HG03095 (cell line): ENCODE results near the gene TOLLIP.
"Not testable (repeated sequence)": the region's sequence is repeated elsewhere in the genome, so short reads cannot be mapped to it uniquely, and the experiment has no call there.

Source experiments
- ATAC-seq: cut with Tn5 transposase; IDR thresholded peaks from one replicate; pipeline ENCODE4 v1.9.1; 2021; ENCODE audit warnings: moderate library complexity; ENCODE audit not compliant: unreplicated experiment

TOLLIP gene

GRCh38 chr11:1309498-1310317 lies at the start of gene TOLLIP:
TSS of gene TOLLIP (minus strand) at chr11:1309632. CDS start at chr11:1309498, 134 bp downstream.
- peak; percentile 56 for ATAC-seq

DNA sequence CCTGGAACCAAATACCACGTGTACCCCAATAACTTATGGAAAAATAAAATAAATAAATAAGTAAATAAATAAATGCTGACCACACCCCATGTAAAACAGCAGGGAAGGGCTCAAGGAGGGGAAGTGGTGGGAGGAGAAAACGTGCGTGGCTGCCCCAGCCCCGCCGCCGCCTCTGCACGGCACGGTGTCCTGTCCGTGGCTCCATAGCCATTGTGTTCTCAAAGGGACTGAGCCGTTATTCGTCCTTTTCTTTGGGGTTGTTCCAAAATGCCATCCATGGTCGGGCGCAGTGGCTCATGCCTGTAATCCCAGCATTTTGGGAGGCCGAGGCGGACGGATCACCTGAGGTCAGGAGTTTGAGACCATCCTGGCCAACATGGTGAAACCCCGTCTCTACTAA lies 49.5 kb upstream of the TOLLIP start:
- ATAC-seq, result not testable (repeated sequence)

DNA sequence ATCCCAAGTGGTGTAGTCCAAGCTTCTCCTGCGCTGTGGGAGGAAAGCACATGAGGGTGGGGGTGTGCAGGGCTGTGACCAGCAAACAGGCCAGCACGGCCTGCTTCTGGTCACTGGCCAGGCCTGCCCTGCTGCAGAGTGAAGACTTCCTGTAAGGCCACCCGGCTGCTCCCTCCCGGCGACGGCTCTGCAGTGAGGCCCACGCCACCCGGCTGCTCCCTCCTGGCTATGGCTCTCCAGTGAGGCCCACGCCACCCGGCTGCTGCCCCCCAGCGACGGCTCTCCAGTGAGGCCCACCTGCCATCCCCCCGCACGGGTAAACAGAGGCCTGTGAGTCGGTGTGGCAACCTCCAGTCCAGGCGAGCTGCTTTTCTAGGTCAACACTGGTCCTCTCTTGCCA lies 48.9 kb upstream of the TOLLIP start:
- ATAC-seq, result no peak

GRCh38 chr11:1356478-1356960 lies 47.1 kb upstream of the TOLLIP start:
- no peak for ATAC-seq

GRCh38 chr11:1356007-1356435 lies 46.6 kb upstream of the TOLLIP start:
- no peak for ATAC-seq

- no peak for ATAC-seq
Observed at GRCh38 chr11:1354125-1354938, 44.9 kb upstream of the TOLLIP start.

- ATAC-seq, result no peak
Observed at GRCh38 chr11:1353383-1354124, 44.1 kb upstream of the TOLLIP start.

DNA sequence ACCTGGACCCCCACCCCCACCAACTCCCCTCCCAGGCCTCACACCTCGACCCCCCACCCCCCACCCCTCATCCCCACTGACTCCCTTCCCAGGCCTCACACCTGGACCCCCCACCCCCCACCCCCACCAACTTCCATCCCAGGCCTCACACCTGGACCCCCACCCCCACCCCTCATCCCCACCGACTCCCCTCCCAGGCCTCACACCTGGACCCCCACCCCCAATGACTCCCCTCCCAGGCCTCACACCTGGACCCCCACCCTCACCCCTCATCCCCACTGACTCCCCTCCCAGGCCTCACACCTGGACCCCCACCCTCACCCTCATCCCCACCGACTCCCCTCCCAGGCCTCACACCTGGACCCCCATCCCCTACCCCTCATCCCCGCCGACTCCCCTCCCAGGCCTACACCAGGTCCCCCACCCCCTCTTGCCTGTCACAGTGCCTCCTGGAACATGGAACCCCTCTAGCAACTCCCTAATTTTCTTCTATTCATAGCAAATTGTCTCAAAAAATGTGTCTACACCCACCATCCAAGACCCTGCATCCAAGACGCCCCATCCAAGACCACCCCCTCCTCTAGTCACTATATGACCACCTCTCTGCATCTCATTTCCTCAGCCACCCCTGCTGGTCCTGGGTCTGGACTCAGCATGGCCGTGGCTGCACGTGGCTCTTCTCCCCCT lies 43.4 kb upstream of the TOLLIP start:
- ATAC-seq, result no peak

- no peak for ATAC-seq
Observed at GRCh38 chr11:1351278-1351937, 42.0 kb upstream of the TOLLIP start.

GRCh38 chr11:1350086-1350725 lies 40.8 kb upstream of the TOLLIP start:
- no peak for ATAC-seq

DNA sequence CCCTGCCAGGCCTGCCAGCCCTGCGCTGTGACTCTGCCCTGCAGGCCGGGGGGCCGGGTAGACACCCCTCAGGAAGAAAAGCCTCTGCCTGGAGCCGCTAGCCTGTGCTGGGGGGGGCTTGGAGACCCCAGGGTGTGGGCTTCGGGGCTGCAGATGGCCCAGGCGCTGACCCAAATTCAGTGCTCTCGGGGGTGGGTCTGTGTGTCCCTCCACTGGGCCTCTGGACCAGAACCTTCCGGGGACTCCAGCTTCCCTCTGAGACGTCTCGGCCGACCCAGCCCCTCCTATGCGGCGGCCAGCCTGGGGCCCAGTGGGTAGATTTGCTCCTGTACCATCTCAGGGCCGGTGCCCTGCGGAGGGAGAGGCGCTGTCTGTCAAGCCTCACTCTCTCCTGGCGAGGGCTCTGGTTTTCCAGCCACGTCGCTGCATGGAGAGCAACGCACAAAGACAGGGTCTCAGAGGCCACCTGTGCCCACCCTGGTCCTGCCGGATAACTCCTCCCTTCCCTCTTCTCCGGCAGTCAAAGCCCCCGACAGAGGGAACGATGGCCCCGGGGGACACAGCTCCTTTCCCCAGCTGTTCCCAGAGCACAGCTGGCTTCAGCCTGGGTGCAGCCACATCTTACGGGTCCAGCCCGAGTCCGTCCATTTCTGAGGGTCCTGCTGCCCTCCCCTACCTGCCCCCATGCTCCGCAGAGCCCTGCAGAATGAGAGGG lies 40.1 kb upstream of the TOLLIP start:
- ATAC-seq, result no peak

DNA sequence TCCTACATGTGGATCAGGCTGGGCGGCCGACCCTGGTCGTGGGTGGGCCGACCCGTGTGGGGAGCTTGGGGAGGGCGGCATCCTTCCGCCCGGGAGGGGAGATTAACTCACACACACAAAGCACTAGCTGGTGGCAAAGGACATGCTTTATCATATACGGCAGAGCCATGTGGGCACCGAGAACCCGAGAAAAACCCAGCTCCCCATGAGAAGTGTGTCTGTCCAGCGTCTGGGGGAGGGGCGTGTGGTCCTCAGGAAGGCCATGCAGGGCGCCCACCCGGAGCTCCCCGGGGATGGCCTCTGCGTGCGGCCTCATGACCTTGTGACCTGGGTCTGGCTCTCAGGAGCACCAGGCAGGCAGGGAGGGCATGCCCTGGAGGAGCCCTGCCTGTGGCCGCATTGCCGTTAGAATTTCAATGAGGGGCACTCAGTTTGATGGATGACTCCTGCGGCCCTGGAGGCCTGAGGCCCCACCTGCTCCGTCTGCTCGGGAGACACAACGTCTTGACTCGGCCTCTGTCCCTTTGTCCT lies 39.4 kb upstream of the TOLLIP start:
- no peak for ATAC-seq

- ATAC-seq, result no peak
Observed at GRCh38 chr11:1348146-1348795, 38.8 kb upstream of the TOLLIP start.

DNA sequence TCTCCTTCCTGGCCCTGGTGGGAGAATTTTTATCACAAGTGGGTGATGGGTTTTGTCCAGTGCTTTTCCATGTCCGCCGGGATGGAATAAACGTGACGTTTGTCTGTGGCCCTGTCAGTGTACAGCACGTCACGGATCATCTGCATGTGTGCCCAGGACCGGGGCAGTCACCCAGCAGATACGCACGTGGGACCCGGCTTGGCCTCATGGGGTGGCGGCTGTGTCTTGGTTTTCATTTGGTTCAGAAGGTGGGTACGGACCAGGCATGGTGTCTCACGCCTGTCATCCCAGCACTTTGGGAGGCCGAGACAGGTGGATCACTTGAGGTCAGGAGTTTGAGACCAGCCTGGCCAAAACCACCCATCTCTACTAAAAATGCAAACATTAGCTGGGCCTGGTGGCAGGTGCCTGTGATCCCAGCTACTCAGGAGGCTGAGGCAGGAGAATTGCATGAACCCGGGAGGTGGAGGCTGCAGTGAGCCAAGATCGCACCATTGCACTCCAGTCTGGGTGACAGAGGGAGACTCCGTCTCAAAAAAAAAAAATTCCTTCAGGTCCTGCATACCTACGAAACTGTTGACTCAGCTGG lies 38.1 kb upstream of the TOLLIP start:
- not testable (repeated sequence) for ATAC-seq

GRCh38 chr11:1346669-1347390 lies 37.4 kb upstream of the TOLLIP start:
- no peak for ATAC-seq

GRCh38 chr11:1345737-1346513 lies 36.5 kb upstream of the TOLLIP start:
- ATAC-seq, result no peak
